Measurements from ENCODE around the gene PEAR1. TPM values are rescaled to one million over a fixed set of nuclear protein-coding genes. Genes with fewer than 3 reads are reported as not detected.

The PEAR1 gene
- polyA plus RNA-seq, 1 of the 3 experiments (the other 2 are of a cell fraction) = 1.2 TPM

DNA sequence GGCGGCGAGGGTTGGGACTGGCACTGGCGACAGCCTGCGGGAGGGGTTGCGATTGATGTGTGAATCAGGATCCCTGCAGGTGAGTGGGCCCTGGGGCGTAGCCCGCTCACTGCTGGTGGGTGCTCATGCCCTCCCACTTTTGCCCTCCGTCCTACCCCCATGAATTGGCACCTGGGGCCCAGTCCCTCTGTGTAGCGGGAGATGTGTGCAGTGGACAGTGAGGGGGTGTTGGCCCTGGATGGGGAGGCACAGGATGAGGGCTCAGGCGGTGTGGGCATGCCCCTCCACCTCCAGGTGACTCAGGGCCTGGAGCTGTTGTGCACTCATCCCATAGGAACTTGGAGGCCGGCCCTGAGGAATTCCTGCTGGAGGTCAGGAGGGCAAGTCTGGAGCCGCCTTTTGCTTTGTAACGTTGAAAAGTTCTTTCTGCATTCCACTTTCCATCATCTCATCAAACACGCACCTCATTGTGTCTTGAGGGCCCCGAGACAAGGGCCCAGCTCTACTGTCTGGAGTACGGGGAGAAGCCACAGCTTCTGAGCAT is 3.0 kb downstream of the PEAR1 start (continued):
- TF ChIP-seq, protein P1, sequence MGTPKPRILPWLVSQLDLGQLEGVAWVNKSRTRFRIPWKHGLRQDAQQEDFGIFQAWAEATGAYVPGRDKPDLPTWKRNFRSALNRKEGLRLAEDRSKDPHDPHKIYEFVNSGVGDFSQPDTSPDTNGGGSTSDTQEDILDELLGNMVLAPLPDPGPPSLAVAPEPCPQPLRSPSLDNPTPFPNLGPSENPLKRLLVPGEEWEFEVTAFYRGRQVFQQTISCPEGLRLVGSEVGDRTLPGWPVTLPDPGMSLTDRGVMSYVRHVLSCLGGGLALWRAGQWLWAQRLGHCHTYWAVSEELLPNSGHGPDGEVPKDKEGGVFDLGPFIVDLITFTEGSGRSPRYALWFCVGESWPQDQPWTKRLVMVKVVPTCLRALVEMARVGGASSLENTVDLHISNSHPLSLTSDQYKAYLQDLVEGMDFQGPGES (IDR thresholded peaks at IDR 0.05; ENCODE audit: low read depth, low read length) = no peak
- TF ChIP-seq CHD2 (IDR thresholded peaks at IDR 0.05; ENCODE audit: low read length, partially characterized antibody) (no peak), SMC3 (IDR thresholded peaks at IDR 0.05; ENCODE audit: low read depth, low read length) (no peak), NFIC (IDR thresholded peaks at IDR 0.05; ENCODE audit: borderline replicate concordance) (peak; percentile 87), FOXJ3 (CRISPR knock-in tag; IDR thresholded peaks at IDR 0.05) (no peak), TCF12 (IDR thresholded peaks at IDR 0.05) (peak; percentile 81), MXI1 (IDR thresholded peaks at IDR 0.05; ENCODE audit: low read depth, low read length) (no peak), RFX5 (IDR thresholded peaks at IDR 0.05; ENCODE audit: low read length) (no peak), ELF1 (IDR thresholded peaks at IDR 0.05) (no peak), SIN3A (IDR thresholded peaks at IDR 0.05; ENCODE audit: borderline replicate concordance, low read depth, low read length) (no peak), POLR2AphosphoS5 (IDR thresholded peaks at IDR 0.05; ENCODE audit: low read depth, low read length) (peak; percentile 58; the same call in 1 of the 2 replicates)
- TF ChIP-seq, protein P2, sequence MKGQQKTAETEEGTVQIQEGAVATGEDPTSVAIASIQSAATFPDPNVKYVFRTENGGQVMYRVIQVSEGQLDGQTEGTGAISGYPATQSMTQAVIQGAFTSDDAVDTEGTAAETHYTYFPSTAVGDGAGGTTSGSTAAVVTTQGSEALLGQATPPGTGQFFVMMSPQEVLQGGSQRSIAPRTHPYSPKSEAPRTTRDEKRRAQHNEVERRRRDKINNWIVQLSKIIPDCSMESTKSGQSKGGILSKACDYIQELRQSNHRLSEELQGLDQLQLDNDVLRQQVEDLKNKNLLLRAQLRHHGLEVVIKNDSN (IDR thresholded peaks at IDR 0.05; ENCODE audit: borderline replicate concordance, low read depth) = no peak
- TF ChIP-seq, protein P3, sequence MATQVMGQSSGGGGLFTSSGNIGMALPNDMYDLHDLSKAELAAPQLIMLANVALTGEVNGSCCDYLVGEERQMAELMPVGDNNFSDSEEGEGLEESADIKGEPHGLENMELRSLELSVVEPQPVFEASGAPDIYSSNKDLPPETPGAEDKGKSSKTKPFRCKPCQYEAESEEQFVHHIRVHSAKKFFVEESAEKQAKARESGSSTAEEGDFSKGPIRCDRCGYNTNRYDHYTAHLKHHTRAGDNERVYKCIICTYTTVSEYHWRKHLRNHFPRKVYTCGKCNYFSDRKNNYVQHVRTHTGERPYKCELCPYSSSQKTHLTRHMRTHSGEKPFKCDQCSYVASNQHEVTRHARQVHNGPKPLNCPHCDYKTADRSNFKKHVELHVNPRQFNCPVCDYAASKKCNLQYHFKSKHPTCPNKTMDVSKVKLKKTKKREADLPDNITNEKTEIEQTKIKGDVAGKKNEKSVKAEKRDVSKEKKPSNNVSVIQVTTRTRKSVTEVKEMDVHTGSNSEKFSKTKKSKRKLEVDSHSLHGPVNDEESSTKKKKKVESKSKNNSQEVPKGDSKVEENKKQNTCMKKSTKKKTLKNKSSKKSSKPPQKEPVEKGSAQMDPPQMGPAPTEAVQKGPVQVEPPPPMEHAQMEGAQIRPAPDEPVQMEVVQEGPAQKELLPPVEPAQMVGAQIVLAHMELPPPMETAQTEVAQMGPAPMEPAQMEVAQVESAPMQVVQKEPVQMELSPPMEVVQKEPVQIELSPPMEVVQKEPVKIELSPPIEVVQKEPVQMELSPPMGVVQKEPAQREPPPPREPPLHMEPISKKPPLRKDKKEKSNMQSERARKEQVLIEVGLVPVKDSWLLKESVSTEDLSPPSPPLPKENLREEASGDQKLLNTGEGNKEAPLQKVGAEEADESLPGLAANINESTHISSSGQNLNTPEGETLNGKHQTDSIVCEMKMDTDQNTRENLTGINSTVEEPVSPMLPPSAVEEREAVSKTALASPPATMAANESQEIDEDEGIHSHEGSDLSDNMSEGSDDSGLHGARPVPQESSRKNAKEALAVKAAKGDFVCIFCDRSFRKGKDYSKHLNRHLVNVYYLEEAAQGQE (IDR thresholded peaks at IDR 0.05; ENCODE audit: low read depth, low read length) = no peak
- TF ChIP-seq, protein P4, sequence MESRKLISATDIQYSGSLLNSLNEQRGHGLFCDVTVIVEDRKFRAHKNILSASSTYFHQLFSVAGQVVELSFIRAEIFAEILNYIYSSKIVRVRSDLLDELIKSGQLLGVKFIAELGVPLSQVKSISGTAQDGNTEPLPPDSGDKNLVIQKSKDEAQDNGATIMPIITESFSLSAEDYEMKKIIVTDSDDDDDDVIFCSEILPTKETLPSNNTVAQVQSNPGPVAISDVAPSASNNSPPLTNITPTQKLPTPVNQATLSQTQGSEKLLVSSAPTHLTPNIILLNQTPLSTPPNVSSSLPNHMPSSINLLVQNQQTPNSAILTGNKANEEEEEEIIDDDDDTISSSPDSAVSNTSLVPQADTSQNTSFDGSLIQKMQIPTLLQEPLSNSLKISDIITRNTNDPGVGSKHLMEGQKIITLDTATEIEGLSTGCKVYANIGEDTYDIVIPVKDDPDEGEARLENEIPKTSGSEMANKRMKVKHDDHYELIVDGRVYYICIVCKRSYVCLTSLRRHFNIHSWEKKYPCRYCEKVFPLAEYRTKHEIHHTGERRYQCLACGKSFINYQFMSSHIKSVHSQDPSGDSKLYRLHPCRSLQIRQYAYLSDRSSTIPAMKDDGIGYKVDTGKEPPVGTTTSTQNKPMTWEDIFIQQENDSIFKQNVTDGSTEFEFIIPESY (IDR thresholded peaks at IDR 0.05; ENCODE audit: borderline replicate concordance, low read depth) = no peak
